ENCODE measurements around the gene F9.

The F9 gene

DNA sequence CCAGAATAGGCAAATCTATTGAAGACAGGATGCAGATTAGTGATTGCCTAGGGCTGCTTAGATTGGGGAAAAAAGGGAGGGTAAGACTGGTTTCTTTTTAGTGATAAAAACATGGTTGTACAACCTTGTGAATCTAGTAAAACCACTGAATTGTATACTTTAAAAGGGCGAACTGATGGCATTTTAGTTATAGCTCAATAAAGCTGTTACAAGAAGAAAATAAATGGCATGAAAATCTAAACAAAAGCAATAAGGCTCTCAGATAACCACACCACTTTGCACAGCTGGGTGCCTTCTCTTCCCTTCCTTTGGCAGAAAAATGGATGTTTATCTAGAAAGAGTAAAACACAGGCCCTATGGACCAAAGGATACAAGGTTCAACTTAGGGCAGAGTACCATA, 69.6 kb downstream of the F9 start:
- no peak for DNase-seq (ENCODE audit: low spot score)
